Measurements from ENCODE around the gene GTF2H4.
A peak's percentile ranks its signal among the peaks of the same experiment; 100 is the strongest.
"Not testable (repeated sequence)": the region's sequence is repeated elsewhere in the genome, so short reads cannot be mapped to it uniquely, and the experiment has no call there.

Gene GTF2H4

DNA sequence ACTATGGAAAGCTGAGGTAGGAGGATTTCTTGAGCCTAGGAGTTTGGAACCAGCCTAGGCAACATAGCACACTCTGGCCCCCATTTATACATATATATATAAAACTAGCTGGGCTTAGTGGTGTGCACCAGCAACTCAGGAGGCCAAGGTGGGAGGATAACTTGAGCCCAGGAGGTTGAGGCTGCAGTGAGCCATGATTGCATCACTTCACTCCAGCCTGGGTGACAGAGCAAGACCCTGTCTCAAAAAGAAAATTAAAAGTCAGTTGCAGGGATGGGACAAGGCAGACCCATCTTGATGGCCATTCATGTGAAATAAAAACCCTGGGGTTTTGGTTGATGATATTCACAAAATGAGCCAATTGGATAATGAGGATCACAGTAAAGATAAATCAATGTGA is 6.6 kb upstream of the GTF2H4 start:
- H3K36me3 ChIP-seq (ENCODE audit: control insufficient read depth, low read depth, low read length): peaks cover 34% of the 10 kb centered on the region
- H3K27ac ChIP-seq (ENCODE audit: low read length): no peak overlapping the region
- H3K4me3 ChIP-seq (ENCODE audit: low read length): no peak overlapping the region
- H3K9ac ChIP-seq (ENCODE audit: low read length): no peak overlapping the region
- H3K4me1 ChIP-seq (ENCODE audit: control insufficient read depth, low read depth, low read length): peaks cover 6% of the 10 kb centered on the region
- H3K9me3 ChIP-seq (ENCODE audit: control insufficient read depth, low read depth, low read length): no peaks in the 10 kb centered on the region
- H3K27me3 ChIP-seq (ENCODE audit: control insufficient read depth, insufficient read depth, low read length): no peaks in the 10 kb centered on the region

DNA sequence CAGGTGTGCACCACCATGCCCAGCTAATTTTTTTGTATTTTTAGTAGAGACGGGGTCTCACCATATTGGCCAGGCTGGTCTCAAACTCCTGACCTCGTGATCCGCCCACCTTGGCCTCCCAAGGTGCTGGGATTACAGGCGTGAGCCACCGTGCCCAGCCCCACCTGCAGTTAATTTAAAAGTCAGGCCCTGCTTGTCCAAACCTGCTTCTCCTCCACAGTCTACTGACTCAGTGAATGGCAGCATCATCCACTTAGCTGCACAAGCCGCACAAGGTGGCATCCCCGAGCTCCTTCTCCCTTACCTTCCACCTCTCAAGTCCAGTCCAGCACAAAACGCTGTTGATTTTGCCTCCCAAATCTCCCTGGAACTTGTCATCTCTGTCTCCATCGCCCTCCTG is 5.8 kb upstream of the GTF2H4 start:
- not testable (repeated sequence) for H3K27ac ChIP-seq (ENCODE audit: low read length); H3K27me3 ChIP-seq (ENCODE audit: control insufficient read depth, insufficient read depth, low read length); H3K4me1 ChIP-seq (ENCODE audit: control insufficient read depth, low read depth, low read length); H3K9me3 ChIP-seq (ENCODE audit: control insufficient read depth, low read depth, low read length); H3K9ac ChIP-seq (ENCODE audit: low read length); H3K4me3 ChIP-seq (ENCODE audit: low read length)
- H3K36me3 ChIP-seq (ENCODE audit: control insufficient read depth, low read depth, low read length): peaks cover 29% of the 10 kb centered on the region

DNA sequence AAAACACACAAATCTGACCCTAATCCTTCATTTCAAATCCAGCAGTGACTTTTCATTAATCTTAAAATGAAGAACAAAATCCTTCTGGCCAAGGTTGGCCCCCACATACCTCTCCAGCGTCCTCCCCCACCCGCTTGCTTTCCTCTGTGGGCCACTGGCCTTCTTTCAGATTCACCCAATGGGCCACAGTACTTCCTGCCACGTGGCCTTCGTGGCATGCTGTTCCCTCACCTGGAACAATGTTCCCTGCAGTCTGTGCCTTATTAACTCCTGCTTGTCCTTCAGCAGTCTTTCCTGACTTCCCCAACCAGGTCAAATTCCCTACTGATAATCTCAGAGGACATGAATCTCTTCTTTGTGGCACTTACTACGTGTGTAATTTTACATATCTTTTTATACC is 5.3 kb upstream of the GTF2H4 start:
- Histone ChIP-seq H3K9ac (ENCODE audit: low read length) (no peak overlapping the region), H3K4me1 (ENCODE audit: control insufficient read depth, low read depth, low read length) (peaks cover 6% of the 10 kb centered on the region), H3K4me3 (ENCODE audit: low read length) (no peak overlapping the region), H3K36me3 (ENCODE audit: control insufficient read depth, low read depth, low read length) (peaks cover 24% of the 10 kb centered on the region), H3K27me3 (ENCODE audit: control insufficient read depth, insufficient read depth, low read length) (no peaks in the 10 kb centered on the region), H3K27ac (ENCODE audit: low read length) (no peak overlapping the region), H3K9me3 (ENCODE audit: control insufficient read depth, low read depth, low read length) (no peaks in the 10 kb centered on the region)

DNA sequence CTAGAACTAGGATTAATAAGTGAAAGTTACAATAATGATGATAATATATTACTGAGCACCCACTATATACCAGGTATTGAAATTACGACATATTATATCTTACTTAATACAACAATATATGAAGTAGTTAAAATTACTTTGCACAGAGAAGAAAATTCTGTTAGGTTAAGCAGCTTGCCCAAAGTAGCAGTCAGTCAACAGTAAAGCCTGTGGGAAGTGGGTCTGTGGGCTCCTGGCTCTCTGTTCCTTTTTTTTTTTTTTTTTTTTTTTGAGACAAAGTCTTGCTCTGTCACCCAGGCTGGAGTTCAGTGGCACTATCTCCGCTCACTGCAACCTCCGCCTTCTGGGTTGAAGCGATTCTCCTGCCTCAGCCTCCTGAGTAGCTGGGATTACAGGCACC is 4.8 kb upstream of the GTF2H4 start:
- no peak overlapping the region for H3K4me3 ChIP-seq (ENCODE audit: low read length)
- H3K9ac ChIP-seq (ENCODE audit: low read length): no peak overlapping the region
- H3K27ac ChIP-seq (ENCODE audit: low read length): no peak overlapping the region
- H3K4me1 ChIP-seq (ENCODE audit: control insufficient read depth, low read depth, low read length): peaks cover 6% of the 10 kb centered on the region
- peaks cover 19% of the 10 kb centered on the region for H3K36me3 ChIP-seq (ENCODE audit: control insufficient read depth, low read depth, low read length)
- H3K9me3 ChIP-seq (ENCODE audit: control insufficient read depth, low read depth, low read length): no peaks in the 10 kb centered on the region
- no peaks in the 10 kb centered on the region for H3K27me3 ChIP-seq (ENCODE audit: control insufficient read depth, insufficient read depth, low read length)

DNA sequence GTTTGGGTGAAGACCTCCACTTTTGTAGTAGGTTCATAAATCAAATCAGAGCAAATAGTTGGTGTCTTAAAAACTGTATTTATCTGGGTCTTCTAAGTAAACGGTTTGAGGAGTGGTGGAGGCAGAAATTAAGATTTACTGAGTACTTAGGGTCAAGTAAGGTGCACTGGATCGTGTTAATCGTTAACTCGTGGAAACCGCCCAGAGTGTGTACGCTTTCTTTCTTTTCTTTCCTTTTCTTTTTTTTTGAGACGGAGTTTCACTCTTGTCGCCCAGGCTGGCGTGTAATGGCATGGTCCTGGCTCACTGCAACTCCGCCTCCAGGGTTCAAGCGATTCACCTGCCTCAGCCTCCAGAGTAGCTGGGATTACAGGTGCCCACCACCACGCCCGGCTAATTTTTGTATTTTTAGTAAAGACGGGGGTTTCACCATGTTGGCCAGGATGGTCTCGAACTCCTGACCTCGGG is 683 bp upstream of the GTF2H4 start:
- H3K27ac ChIP-seq (ENCODE audit: low read length); H3K4me1 ChIP-seq (ENCODE audit: control insufficient read depth, low read depth, low read length): not testable (repeated sequence)
- H3K9ac ChIP-seq (ENCODE audit: low read length): peak overlapping the region; percentile 39

DNA sequence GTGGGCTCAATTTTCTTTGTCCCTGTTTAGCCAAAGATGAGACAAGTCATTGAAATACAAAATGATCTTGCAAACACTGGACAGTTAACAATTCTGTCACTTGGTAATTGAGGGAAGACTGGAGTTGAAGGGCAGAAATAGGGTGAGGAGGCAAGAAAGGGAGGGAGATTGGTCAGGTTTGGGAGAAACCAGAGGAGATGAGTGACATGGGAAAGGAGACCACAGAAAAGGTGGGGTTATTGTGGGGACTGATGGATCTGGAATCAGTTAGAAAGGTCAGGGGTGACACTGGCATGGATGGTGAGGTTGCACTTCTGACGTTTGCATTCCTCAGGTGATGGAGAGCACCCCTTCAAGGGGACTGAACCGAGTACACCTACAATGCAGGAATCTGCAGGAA is 693 bp downstream of the GTF2H4 start:
- Histone ChIP-seq H3K9ac (ENCODE audit: low read length) (peak overlapping the region; percentile 75), H3K4me3 (ENCODE audit: low read length) (peak overlapping the region; percentile 93), H3K9me3 (ENCODE audit: control insufficient read depth, low read depth, low read length) (no peaks in the 10 kb centered on the region), H3K36me3 (ENCODE audit: control insufficient read depth, low read depth, low read length) (peaks cover 31% of the 10 kb centered on the region), H3K4me1 (ENCODE audit: control insufficient read depth, low read depth, low read length) (peaks cover 6% of the 10 kb centered on the region), H3K27ac (ENCODE audit: low read length) (no peak overlapping the region), H3K27me3 (ENCODE audit: control insufficient read depth, insufficient read depth, low read length) (no peaks in the 10 kb centered on the region)

More for the DNA sequence above, 683 bp upstream of the GTF2H4 start:
- not testable (repeated sequence) for H3K9me3 ChIP-seq (ENCODE audit: control insufficient read depth, low read depth, low read length); H3K27me3 ChIP-seq (ENCODE audit: control insufficient read depth, insufficient read depth, low read length)
- Histone ChIP-seq H3K4me3 (ENCODE audit: low read length) (peak overlapping the region; percentile 93), H3K36me3 (ENCODE audit: control insufficient read depth, low read depth, low read length) (peaks cover 28% of the 10 kb centered on the region)

DNA sequence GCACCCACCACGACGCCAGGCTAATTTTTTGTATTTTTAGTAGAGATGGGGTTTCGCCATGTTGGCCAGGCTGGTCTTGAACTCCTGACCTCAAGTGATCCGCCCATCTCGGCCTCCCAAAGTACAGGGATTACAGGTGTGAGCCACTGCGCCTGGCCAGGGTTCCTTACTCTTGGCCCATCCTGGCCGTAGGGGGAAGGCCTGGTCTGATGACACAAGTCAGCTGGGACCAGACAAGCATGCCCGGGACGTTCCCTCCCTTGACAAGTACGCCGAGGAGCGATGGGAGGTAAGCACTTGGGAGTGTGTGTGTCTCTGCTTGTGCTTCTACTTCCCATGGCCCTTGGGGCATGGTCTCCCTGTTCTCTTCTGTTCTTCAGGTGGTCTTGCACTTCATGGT is 2.5 kb downstream of the GTF2H4 start:
- not testable (repeated sequence) for H3K27ac ChIP-seq (ENCODE audit: low read length); H3K9ac ChIP-seq (ENCODE audit: low read length); H3K27me3 ChIP-seq (ENCODE audit: control insufficient read depth, insufficient read depth, low read length); H3K9me3 ChIP-seq (ENCODE audit: control insufficient read depth, low read depth, low read length); H3K4me3 ChIP-seq (ENCODE audit: low read length)
- peaks cover 31% of the 10 kb centered on the region for H3K36me3 ChIP-seq (ENCODE audit: control insufficient read depth, low read depth, low read length)
- H3K4me1 ChIP-seq (ENCODE audit: control insufficient read depth, low read depth, low read length): peaks cover 11% of the 10 kb centered on the region

DNA sequence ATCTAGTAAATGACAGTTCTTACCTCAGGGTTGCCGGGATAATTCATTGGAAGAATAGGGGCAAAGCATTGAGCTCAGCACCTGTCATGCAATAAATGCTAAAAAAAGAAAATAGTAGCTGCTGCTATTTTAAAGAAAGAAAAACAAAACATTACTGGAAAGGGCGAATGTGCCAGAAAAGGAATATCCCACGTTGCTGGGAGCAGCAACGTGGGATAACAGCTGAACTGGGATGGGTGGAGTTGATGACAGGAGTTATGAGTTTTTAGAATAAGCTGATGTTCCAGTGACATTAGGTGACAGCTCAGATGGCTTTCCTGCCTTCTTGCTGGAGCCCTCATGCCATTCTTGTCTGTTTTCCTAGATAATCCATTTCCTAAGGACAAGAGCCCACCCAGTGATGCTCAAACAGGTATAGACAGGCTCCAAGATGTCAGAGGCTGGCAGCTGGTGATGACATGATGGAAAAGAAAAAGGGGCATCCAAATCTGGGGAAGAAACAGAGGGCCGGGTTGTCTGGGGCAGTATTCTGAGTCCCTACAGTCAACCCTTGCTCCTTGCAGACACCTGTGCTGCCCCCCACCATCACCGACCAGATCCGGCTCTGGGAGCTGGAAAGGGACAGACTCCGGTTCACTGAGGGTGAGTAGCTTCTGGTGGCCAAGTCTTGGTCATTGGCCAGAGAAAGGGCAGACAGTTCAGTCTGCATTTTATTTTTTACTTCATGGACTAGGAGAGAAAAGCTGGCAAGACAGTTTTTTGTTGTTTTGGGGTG is 4.9 kb downstream of the GTF2H4 start:
- H3K4me1 ChIP-seq (ENCODE audit: control insufficient read depth, low read depth, low read length): peaks cover 6% of the 10 kb centered on the region
- no peak overlapping the region for H3K9ac ChIP-seq (ENCODE audit: low read length)
- H3K9me3 ChIP-seq (ENCODE audit: control insufficient read depth, low read depth, low read length): no peaks in the 10 kb centered on the region
- no peaks in the 10 kb centered on the region for H3K27me3 ChIP-seq (ENCODE audit: control insufficient read depth, insufficient read depth, low read length)
- peak overlapping the region; percentile 81 for H3K4me3 ChIP-seq (ENCODE audit: low read length)
- no peak overlapping the region for H3K27ac ChIP-seq (ENCODE audit: low read length)
- peaks cover 48% of the 10 kb centered on the region for H3K36me3 ChIP-seq (ENCODE audit: control insufficient read depth, low read depth, low read length)

DNA sequence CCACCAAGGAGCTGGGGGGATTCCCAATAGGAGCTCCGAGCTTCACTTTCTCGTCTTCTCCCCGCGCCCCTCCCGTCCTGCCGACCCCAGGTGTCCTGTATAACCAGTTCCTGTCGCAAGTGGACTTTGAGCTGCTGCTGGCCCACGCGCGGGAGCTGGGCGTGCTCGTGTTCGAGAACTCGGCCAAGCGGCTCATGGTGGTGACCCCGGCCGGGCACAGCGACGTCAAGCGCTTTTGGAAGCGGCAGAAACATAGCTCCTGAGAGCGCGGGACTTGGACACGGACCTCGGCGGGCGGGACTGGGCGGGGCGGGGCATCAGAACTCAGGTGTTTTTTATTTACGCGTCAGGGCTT is 5.7 kb downstream of the GTF2H4 start:
- no peak overlapping the region for H3K9ac ChIP-seq (ENCODE audit: low read length)
- no peaks in the 10 kb centered on the region for H3K27me3 ChIP-seq (ENCODE audit: control insufficient read depth, insufficient read depth, low read length)
- peaks cover 51% of the 10 kb centered on the region for H3K36me3 ChIP-seq (ENCODE audit: control insufficient read depth, low read depth, low read length)
- no peak overlapping the region for H3K27ac ChIP-seq (ENCODE audit: low read length)
- peaks cover 6% of the 10 kb centered on the region for H3K4me1 ChIP-seq (ENCODE audit: control insufficient read depth, low read depth, low read length)
- H3K9me3 ChIP-seq (ENCODE audit: control insufficient read depth, low read depth, low read length): no peaks in the 10 kb centered on the region
- H3K4me3 ChIP-seq (ENCODE audit: low read length): peak overlapping the region; percentile 81

DNA sequence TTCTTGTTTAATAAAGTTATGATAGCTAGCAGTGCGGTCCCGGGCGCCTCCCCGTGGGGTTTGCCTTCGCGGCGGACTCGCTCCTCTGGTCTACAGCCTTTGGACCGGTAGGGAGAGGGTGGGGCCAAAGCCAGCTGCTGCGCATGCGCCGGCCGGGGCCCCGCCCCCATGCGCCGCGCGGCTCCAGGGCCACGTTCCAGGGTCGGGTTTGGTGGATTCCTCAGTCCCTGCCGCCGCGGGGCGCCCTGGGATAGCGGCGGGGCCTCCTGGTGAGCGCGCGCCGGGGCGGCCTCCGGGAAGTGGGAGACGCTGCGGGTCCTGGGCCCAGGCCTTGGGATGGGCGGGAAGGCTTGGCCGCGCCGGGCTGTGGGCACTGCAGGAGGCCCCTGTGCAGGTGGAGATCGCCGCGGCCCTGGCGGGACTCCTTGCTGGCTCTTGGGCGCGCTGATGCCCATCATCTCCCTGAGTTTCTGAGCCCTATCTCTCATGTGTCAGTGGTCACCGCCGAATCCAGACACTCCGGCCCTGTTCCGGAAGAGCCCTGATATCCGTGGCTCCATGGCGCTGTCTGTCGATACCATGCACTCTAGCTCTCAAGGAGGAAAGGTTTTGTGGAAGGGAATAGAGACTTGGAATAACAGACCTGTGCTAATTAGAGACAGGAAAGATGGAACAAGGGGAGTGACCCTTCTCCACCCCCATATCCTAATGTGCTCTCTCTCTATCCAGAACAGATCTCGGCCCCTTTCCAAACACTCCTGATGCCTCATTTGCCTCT is 6.3 kb downstream of the GTF2H4 start, which contains the start of gene VARS2:
VARS2 (plus strand) TSS at position 163 of the 778 bp plus-strand sequence; CDS start at position 762, 599 bp downstream.
- peaks cover 6% of the 10 kb centered on the region for H3K4me1 ChIP-seq (ENCODE audit: control insufficient read depth, low read depth, low read length)
- no peaks in the 10 kb centered on the region for H3K27me3 ChIP-seq (ENCODE audit: control insufficient read depth, insufficient read depth, low read length)
- H3K9me3 ChIP-seq (ENCODE audit: control insufficient read depth, low read depth, low read length): no peaks in the 10 kb centered on the region
- H3K4me3 ChIP-seq (ENCODE audit: low read length): peak within 1 kb of the TSS; percentile 81
- peaks cover 51% of the 10 kb centered on the region for H3K36me3 ChIP-seq (ENCODE audit: control insufficient read depth, low read depth, low read length)
- no peak within 1 kb of the TSS for H3K27ac ChIP-seq (ENCODE audit: low read length)
- H3K9ac ChIP-seq (ENCODE audit: low read length): peak within 1 kb of the TSS; percentile 70

DNA sequence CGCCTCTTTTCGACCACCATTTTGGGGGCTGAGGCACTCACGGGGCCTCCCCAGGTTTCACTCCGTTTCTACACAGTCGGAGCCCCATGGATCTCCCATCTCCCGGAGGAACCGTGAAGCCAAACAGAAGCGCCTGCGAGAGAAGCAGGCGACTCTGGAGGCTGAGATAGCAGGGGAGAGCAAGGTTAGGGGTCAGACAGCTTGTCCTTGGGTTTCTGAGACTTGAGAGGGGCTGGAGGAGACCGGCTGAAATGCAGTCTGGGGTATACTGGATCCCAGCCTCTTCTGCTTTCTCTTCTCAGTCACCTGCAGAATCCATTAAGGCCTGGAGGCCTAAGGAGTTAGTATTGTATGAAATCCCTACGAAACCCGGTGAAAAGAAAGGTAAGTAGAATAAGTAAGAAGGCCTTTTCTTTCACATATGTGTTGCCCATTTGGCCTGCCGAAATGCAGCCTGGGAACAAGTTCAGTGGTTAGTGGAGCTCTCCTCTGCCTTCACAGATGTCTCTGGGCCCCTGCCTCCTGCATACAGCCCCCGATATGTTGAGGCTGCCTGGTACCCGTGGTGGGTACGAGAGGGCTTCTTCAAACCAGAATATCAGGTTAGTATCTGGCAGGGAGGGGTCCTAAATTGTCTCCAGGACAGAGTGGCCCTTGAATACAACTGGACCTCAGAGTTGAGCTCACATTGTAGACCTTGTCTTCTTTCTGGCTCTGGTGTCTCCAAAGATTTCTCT is 7.0 kb downstream of the GTF2H4 start:
- Histone ChIP-seq H3K27ac (ENCODE audit: low read length) (no peak overlapping the region), H3K36me3 (ENCODE audit: control insufficient read depth, low read depth, low read length) (peaks cover 51% of the 10 kb centered on the region), H3K4me1 (ENCODE audit: control insufficient read depth, low read depth, low read length) (peaks cover 6% of the 10 kb centered on the region), H3K9ac (ENCODE audit: low read length) (peak overlapping the region; percentile 70), H3K9me3 (ENCODE audit: control insufficient read depth, low read depth, low read length) (no peaks in the 10 kb centered on the region), H3K4me3 (ENCODE audit: low read length) (peak overlapping the region; percentile 81), H3K27me3 (ENCODE audit: control insufficient read depth, insufficient read depth, low read length) (no peaks in the 10 kb centered on the region)

All from iPS-18a (cell line).